Measurements from ENCODE around the gene HOMER3. TPM values are rescaled to one million over a fixed set of nuclear protein-coding genes. Genes with fewer than 3 reads are reported as not detected.

HOMER3 gene
- total and polyA plus RNA-seq, 2 experiments from 2014 or later, result 64.6 to 107 TPM

- no peak for TF ChIP-seq EZH2 (IDR thresholded peaks at IDR 0.05; ENCODE audit: insufficient read depth, poor library complexity, severe bottlenecking)
- no peak for TF ChIP-seq EZH2phosphoT487 (IDR thresholded peaks at IDR 0.05; ENCODE audit: insufficient read depth, low read depth)
- Histone ChIP-seq H3K9ac (no peak overlapping the region), H3K4me2 (ENCODE audit: unreplicated experiment) (no peak overlapping the region), H3K9me2 (ENCODE audit: insufficient read depth) (no peaks in the 10 kb centered on the region), H3F3A (ENCODE audit: insufficient read depth) (no peaks in the 10 kb centered on the region), H3K4me1 (ENCODE audit: insufficient read depth) (no peaks in the 10 kb centered on the region), H4K20me1 (ENCODE audit: insufficient read depth) (no peaks in the 10 kb centered on the region), H3K79me2 (ENCODE audit: insufficient read depth) (no peaks in the 10 kb centered on the region), H3K4me3 (no peak overlapping the region), H3K27ac (no peak overlapping the region), H3K36me3 (ENCODE audit: low read depth) (no peaks in the 10 kb centered on the region), H3K27me3 (replicated peaks; ENCODE audit: insufficient read depth) (no peaks in the 10 kb centered on the region), H2AFZ (no peak overlapping the region), H3K9me3 (ENCODE audit: low read depth) (no peaks in the 10 kb centered on the region)
- DNase-seq, result no peak
- in situ Hi-C loops (cut with MboI), result no loop called here
- 62 to 70% methylated on average over 7 of the region's 7 CpGs for WGBS, 2 experiments (ENCODE audit: low coverage in 1 of 2, low lambda C conversion rate in 2 of 2, missing lambda C conversion rate in 2 of 2)
These were observed 44.2 kb upstream of the HOMER3 start for GRCh38 chr19:18985257-18985656.

- no peak for DNase-seq
- no peaks in the 10 kb centered on the region for H4K20me1 ChIP-seq (ENCODE audit: insufficient read depth)
- no peak overlapping the region for H3K9ac ChIP-seq
- in situ Hi-C loops (cut with MboI), result no loop called here
- TF ChIP-seq EZH2phosphoT487 (IDR thresholded peaks at IDR 0.05; ENCODE audit: insufficient read depth, low read depth) (no peak), EZH2 (IDR thresholded peaks at IDR 0.05; ENCODE audit: insufficient read depth, poor library complexity, severe bottlenecking) (no peak)
- no peaks in the 10 kb centered on the region for H3K9me3 ChIP-seq (ENCODE audit: low read depth)
- no peak overlapping the region for H3K27ac ChIP-seq
- no peaks in the 10 kb centered on the region for H3F3A ChIP-seq (ENCODE audit: insufficient read depth)
- no peak overlapping the region for H2AFZ ChIP-seq
- no peaks in the 10 kb centered on the region for H3K4me1 ChIP-seq (ENCODE audit: insufficient read depth)
- H3K27me3 ChIP-seq (replicated peaks; ENCODE audit: insufficient read depth), result no peaks in the 10 kb centered on the region
- WGBS, 2 experiments (ENCODE audit: low coverage in 1 of 2, low lambda C conversion rate in 2 of 2, missing lambda C conversion rate in 2 of 2), result 52 to 60% methylated on average over 3 of the region's 3 CpGs
- no peaks in the 10 kb centered on the region for H3K9me2 ChIP-seq (ENCODE audit: insufficient read depth)
- no peaks in the 10 kb centered on the region for H3K36me3 ChIP-seq (ENCODE audit: low read depth)
- no peak overlapping the region for H3K4me3 ChIP-seq
- H3K4me2 ChIP-seq (ENCODE audit: unreplicated experiment), result no peak overlapping the region
- H3K79me2 ChIP-seq (ENCODE audit: insufficient read depth), result no peaks in the 10 kb centered on the region
These were observed 43.2 kb upstream of the HOMER3 start for GRCh38 chr19:18984251-18984650.

- no peaks in the 10 kb centered on the region for H3K79me2 ChIP-seq (ENCODE audit: insufficient read depth)
- no peaks in the 10 kb centered on the region for H3K27me3 ChIP-seq (replicated peaks; ENCODE audit: insufficient read depth)
- no peak overlapping the region for H3K27ac ChIP-seq
- H3K9me2 ChIP-seq (ENCODE audit: insufficient read depth), result no peaks in the 10 kb centered on the region
- in situ Hi-C loops (cut with MboI), result no loop called here
- no peaks in the 10 kb centered on the region for H3K9me3 ChIP-seq (ENCODE audit: low read depth)
- WGBS, 2 experiments (ENCODE audit: low coverage in 1 of 2, low lambda C conversion rate in 2 of 2, missing lambda C conversion rate in 2 of 2), result 38 to 50% methylated on average over 2 of the region's 2 CpGs
- no peak overlapping the region for H2AFZ ChIP-seq
- DNase-seq, result no peak
- H3F3A ChIP-seq (ENCODE audit: insufficient read depth), result no peaks in the 10 kb centered on the region
- no peaks in the 10 kb centered on the region for H3K4me1 ChIP-seq (ENCODE audit: insufficient read depth)
- H4K20me1 ChIP-seq (ENCODE audit: insufficient read depth), result no peaks in the 10 kb centered on the region
- no peak overlapping the region for H3K4me3 ChIP-seq
- H3K9ac ChIP-seq, result no peak overlapping the region
- H3K36me3 ChIP-seq (ENCODE audit: low read depth), result no peaks in the 10 kb centered on the region
- TF ChIP-seq EZH2phosphoT487 (IDR thresholded peaks at IDR 0.05; ENCODE audit: insufficient read depth, low read depth) (no peak), EZH2 (IDR thresholded peaks at IDR 0.05; ENCODE audit: insufficient read depth, poor library complexity, severe bottlenecking) (no peak)
- no peak overlapping the region for H3K4me2 ChIP-seq (ENCODE audit: unreplicated experiment)
These were observed 41.7 kb upstream of the HOMER3 start for GRCh38 chr19:18982669-18983068.

GRCh38 chr19:18980432-18981020 is 39.5 kb upstream of the HOMER3 start:
- no peak overlapping the region for H2AFZ ChIP-seq
- 91 to 96% methylated on average over 7 of the region's 7 CpGs for WGBS, 2 experiments (ENCODE audit: low coverage in 1 of 2, low lambda C conversion rate in 2 of 2, missing lambda C conversion rate in 2 of 2)

More at GRCh38 chr19:18980432-18981020, 39.5 kb upstream of the HOMER3 start:
- H3K36me3 ChIP-seq (ENCODE audit: low read depth), result no peaks in the 10 kb centered on the region
- H3K4me2 ChIP-seq (ENCODE audit: unreplicated experiment), result no peak overlapping the region
- H3K27ac ChIP-seq, result no peak overlapping the region
- H3K4me3 ChIP-seq, result no peak overlapping the region
- no peaks in the 10 kb centered on the region for H3K9me3 ChIP-seq (ENCODE audit: low read depth)
- TF ChIP-seq EZH2 (IDR thresholded peaks at IDR 0.05; ENCODE audit: insufficient read depth, poor library complexity, severe bottlenecking) (no peak), EZH2phosphoT487 (IDR thresholded peaks at IDR 0.05; ENCODE audit: insufficient read depth, low read depth) (no peak)
- no peaks in the 10 kb centered on the region for H3F3A ChIP-seq (ENCODE audit: insufficient read depth)
- no peaks in the 10 kb centered on the region for H3K4me1 ChIP-seq (ENCODE audit: insufficient read depth)
- no peaks in the 10 kb centered on the region for H3K9me2 ChIP-seq (ENCODE audit: insufficient read depth)
- no peak overlapping the region for H3K9ac ChIP-seq
- in situ Hi-C loops (cut with MboI), result no loop called here
- H3K79me2 ChIP-seq (ENCODE audit: insufficient read depth), result no peaks in the 10 kb centered on the region
- no peaks in the 10 kb centered on the region for H3K27me3 ChIP-seq (replicated peaks; ENCODE audit: insufficient read depth)
- no peak for DNase-seq
- no peaks in the 10 kb centered on the region for H4K20me1 ChIP-seq (ENCODE audit: insufficient read depth)
